HepG2 (cell line): ENCODE measurements around the gene NCOA5. TPM values are rescaled to one million over a fixed set of nuclear protein-coding genes. Genes with fewer than 3 reads are reported as not detected.

Experiments
- CC2D1A ChIP-seq: sonication (generic); formaldehyde crosslinking; IDR thresholded peaks from 2 replicates; pipeline ENCODE4 v1.8.1; 2023; ENCODE audit warnings: mild to moderate bottlenecking, missing genetic modification reagents
- ELF3 ChIP-seq: IDR thresholded peaks from 2 replicates; pipeline ENCODE4 v1.6.1; 2016; ENCODE audit warnings: missing genetic modification reagents, missing compliant biosample characterization
- HMGXB4 ChIP-seq, 2 experiments: sonication (generic) in 1 of 2; formaldehyde crosslinking in 1 of 2; IDR thresholded peaks; 2 replicates each; pipeline versions ENCODE4 v1.4.0 to v1.6.1; 2018 to 2020; ENCODE audit warnings: missing genetic modification reagents in 2 of 2, borderline replicate concordance in 1 of 2, low read depth in 1 of 2, mild to moderate bottlenecking in 1 of 2, missing biosample characterization in 1 of 2
- HOXA9 ChIP-seq: sonication (generic); formaldehyde crosslinking; IDR thresholded peaks from 2 replicates; pipeline ENCODE4 v1.8.1; 2022; ENCODE audit warnings: missing genetic modification reagents, mild to moderate bottlenecking, moderate library complexity, borderline replicate concordance
- ISL2 ChIP-seq: sonication (generic); formaldehyde crosslinking; IDR thresholded peaks from 2 replicates; pipeline ENCODE4 v1.5.0; 2020; ENCODE audit warnings: missing genetic modification reagents
- MXD1 ChIP-seq: sonication (generic); formaldehyde crosslinking; IDR thresholded peaks from 2 replicates; pipeline ENCODE4 v1.4.0; 2020; ENCODE audit warnings: mild to moderate bottlenecking, missing genetic modification reagents
- NAIF1 ChIP-seq: sonication (generic); formaldehyde crosslinking; IDR thresholded peaks from 2 replicates; pipeline ENCODE4 v1.5.0; 2020; ENCODE audit warnings: mild to moderate bottlenecking, missing genetic modification reagents, borderline replicate concordance
- NFYC ChIP-seq: IDR thresholded peaks from 2 replicates; pipeline ENCODE4 v1.6.1; 2016; ENCODE audit warnings: missing genetic modification reagents, missing compliant biosample characterization
- NONO ChIP-seq, 2 experiments: fragments of 450-650 bp in 1 of 2; sonication (generic) in 1 of 2; formaldehyde crosslinking in 1 of 2; IDR thresholded peaks in 1 of 2; conservative IDR thresholded peaks in 1 of 2; 2 replicates each; pipeline versions ENCODE4 v1.6.1 to v1.8.0; 2017 to 2022; ENCODE audit warnings: mild to moderate bottlenecking in 1 of 2, missing genetic modification reagents in 1 of 2, moderate library complexity in 1 of 2
- NR2F2 ChIP-seq: IDR thresholded peaks from 2 replicates; pipeline ENCODE4 v1.6.1; 2012; ENCODE audit warnings: low read depth, inconsistent platforms, borderline replicate concordance
- TFE3 ChIP-seq: IDR thresholded peaks from 2 replicates; pipeline ENCODE4 v1.6.1; 2016
- ZBTB43 ChIP-seq: sonication (generic); formaldehyde crosslinking; conservative IDR thresholded peaks from 2 replicates; pipeline ENCODE4 v1.4.0; 2020; ENCODE audit warnings: missing genetic modification reagents
- ZBTB7A ChIP-seq: sonication (generic); formaldehyde crosslinking; IDR thresholded peaks from 2 replicates; pipeline ENCODE4 v1.8.0; 2022; ENCODE audit warnings: mild to moderate bottlenecking, missing genetic modification reagents
- ZFP82 ChIP-seq: sonication (generic); formaldehyde crosslinking; IDR thresholded peaks from 2 replicates; pipeline ENCODE4 v1.5.1; 2020; ENCODE audit warnings: mild to moderate bottlenecking, missing genetic modification reagents, borderline replicate concordance
- ZIK1 ChIP-seq: sonication (generic); formaldehyde crosslinking; IDR thresholded peaks from 2 replicates; pipeline ENCODE4 v1.5.0; 2020; ENCODE audit warnings: mild to moderate bottlenecking, low read depth, missing genetic modification reagents, borderline replicate concordance
- ZMAT5 ChIP-seq: sonication (generic); formaldehyde crosslinking; IDR thresholded peaks from 2 replicates; pipeline ENCODE4 v1.5.0; 2020; ENCODE audit warnings: mild to moderate bottlenecking, low read depth, missing genetic modification reagents, borderline replicate concordance
- ZNF350 ChIP-seq: sonication (generic); formaldehyde crosslinking; IDR thresholded peaks from 2 replicates; pipeline ENCODE4 v1.4.0; 2020; ENCODE audit warnings: mild to moderate bottlenecking, low read depth, missing genetic modification reagents, borderline replicate concordance
- ZNF530 ChIP-seq: sonication (generic); formaldehyde crosslinking; IDR thresholded peaks from 2 replicates; pipeline ENCODE4 v1.5.0; 2020; ENCODE audit warnings: low read depth, mild to moderate bottlenecking, missing genetic modification reagents
- ZNF577 ChIP-seq: sonication (generic); formaldehyde crosslinking; IDR thresholded peaks from 2 replicates; pipeline ENCODE4 v1.4.0; 2020; ENCODE audit warnings: mild to moderate bottlenecking, low read depth, missing genetic modification reagents, borderline replicate concordance
- ZNF704 ChIP-seq: sonication (generic); formaldehyde crosslinking; IDR thresholded peaks from 2 replicates; pipeline ENCODE4 v1.8.1; 2023; ENCODE audit warnings: mild to moderate bottlenecking, inconsistent platforms, moderate library complexity, missing genetic modification reagents, borderline replicate concordance
- ZSCAN25 ChIP-seq: sonication (generic); formaldehyde crosslinking; IDR thresholded peaks from 2 replicates; pipeline ENCODE4 v1.8.0; 2022; ENCODE audit warnings: mild to moderate bottlenecking, missing genetic modification reagents
- polyA plus RNA-seq, 8 experiments: library from polyadenylated mRNA; depleted of rRNA in 3 of 8; stranded (reverse) in 7 of 8; unstranded in 1 of 8; fragments of >200 nt; fragmentation: Illumina TruSeq in 4 of 8; extraction: Trizol in 4 of 8; gene quantifications; 2 replicates each; pipeline versions ENCODE4 v1.2.1 to v1.2.3, GENCODE V29; 2011 to 2016; ENCODE audit warnings: low read depth in 4 of 8, missing spikeins in 1 of 8, mixed read lengths in 1 of 8; ENCODE audit not compliant: insufficient read depth in 1 of 8
- total RNA-seq, 5 experiments: library from RNA; depleted of rRNA; stranded (reverse); fragments of >200 nt; fragmentation: Illumina TruSeq; extraction: Trizol; gene quantifications; 2 replicates each; pipeline ENCODE4 v1.2.3, GENCODE V29; 2016; ENCODE audit warnings: low read depth in 1 of 5

The NCOA5 gene
- total and polyA plus RNA-seq, 2 of the 13 experiments (the other 11 are each of a cell fraction or from before 2014, with no cell fraction given), result 16.5 to 28.4 TPM

GRCh38 chr20:46013829-46014516, 75.8 kb downstream of the NCOA5 start (continued):
- no peak for TF ChIP-seq ZMAT5
- no peak for TF ChIP-seq ZIK1 (CRISPR knock-in tag)
- TF ChIP-seq MXD1 (CRISPR knock-in tag), result peak; percentile 34
- no peak for TF ChIP-seq ZNF577
- no peak for TF ChIP-seq NAIF1 (CRISPR knock-in tag)
- peak; percentile 68; the same call in 1 of the 2 replicates for TF ChIP-seq ISL2 (CRISPR knock-in tag)
- no peak for TF ChIP-seq NR2F2
- peak; percentile 26; the same call in 1 of the 2 replicates for TF ChIP-seq ZSCAN25 (CRISPR knock-in tag)
- 0 out of 2 replicates have a peak, but pooled peaks have one; percentile 4 for TF ChIP-seq ZFP82 (CRISPR knock-in tag)
- peak; percentile 39; the same call in 1 of the 2 replicates for TF ChIP-seq ELF3 (CRISPR knock-in tag)
- TF ChIP-seq CC2D1A (CRISPR knock-in tag), result no peak
- TF ChIP-seq ZNF350 (CRISPR knock-in tag), result peak; percentile 56; the same call in 1 of the 2 replicates
- no peak for TF ChIP-seq ZNF530
- peak; percentile 86; the same call in 1 of the 2 replicates for TF ChIP-seq ZNF704
- no peak for TF ChIP-seq TFE3
- no peak; the same call in 1 of the 2 replicates for TF ChIP-seq NFYC (CRISPR knock-in tag)
- 0 out of 2 replicates have a peak, but pooled peaks have one; percentile 22 for TF ChIP-seq ZBTB43 (CRISPR knock-in tag)
- TF ChIP-seq HMGXB4 (CRISPR knock-in tag; IDR thresholded peaks at IDR 0.05; ENCODE audit: borderline replicate concordance in 1 of 2, low read depth in 1 of 2), result peak; percentile 70 to 94; a peak in 3 of 4 replicates
- TF ChIP-seq HOXA9, result 0 out of 2 replicates have a peak, but pooled peaks have one; percentile 52
- TF ChIP-seq NONO (IDR thresholded peaks at IDR 0.05), result no peak
- TF ChIP-seq NONO (CRISPR knock-in tag; conservative IDR thresholded peaks at IDR 0.05), result peak; percentile 82
- TF ChIP-seq ZBTB7A, result peak; percentile 10
